ENCODE results near the gene PLEKHA5.

Gene PLEKHA5

DNA sequence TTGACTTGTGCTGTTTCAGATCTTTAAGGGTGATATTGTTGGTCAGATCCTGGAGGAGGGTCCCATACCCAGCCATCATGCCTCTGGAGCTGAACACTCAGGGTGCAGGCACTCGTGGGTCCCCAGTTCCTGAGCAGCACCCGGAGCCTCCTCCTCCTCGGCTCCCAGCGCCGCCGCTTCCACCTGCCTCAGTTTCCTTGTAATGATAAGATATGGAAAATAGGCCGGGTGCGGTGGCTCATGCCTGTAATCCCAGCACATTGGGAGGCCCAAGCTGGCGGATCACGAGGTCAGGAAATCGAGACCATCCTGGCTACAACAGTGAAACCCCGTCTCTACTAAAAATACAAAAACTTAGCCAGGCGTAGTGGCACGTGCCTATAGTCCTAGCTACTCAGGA, 289.6 kb downstream of the PLEKHA5 start:
- no peak for DNase-seq (ENCODE audit: extremely low read depth, low read depth)
- TF ChIP-seq, protein P1, sequence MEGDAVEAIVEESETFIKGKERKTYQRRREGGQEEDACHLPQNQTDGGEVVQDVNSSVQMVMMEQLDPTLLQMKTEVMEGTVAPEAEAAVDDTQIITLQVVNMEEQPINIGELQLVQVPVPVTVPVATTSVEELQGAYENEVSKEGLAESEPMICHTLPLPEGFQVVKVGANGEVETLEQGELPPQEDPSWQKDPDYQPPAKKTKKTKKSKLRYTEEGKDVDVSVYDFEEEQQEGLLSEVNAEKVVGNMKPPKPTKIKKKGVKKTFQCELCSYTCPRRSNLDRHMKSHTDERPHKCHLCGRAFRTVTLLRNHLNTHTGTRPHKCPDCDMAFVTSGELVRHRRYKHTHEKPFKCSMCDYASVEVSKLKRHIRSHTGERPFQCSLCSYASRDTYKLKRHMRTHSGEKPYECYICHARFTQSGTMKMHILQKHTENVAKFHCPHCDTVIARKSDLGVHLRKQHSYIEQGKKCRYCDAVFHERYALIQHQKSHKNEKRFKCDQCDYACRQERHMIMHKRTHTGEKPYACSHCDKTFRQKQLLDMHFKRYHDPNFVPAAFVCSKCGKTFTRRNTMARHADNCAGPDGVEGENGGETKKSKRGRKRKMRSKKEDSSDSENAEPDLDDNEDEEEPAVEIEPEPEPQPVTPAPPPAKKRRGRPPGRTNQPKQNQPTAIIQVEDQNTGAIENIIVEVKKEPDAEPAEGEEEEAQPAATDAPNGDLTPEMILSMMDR (IDR thresholded peaks at IDR 0.05; ENCODE audit: low read depth, low read length) = no peak

DNA sequence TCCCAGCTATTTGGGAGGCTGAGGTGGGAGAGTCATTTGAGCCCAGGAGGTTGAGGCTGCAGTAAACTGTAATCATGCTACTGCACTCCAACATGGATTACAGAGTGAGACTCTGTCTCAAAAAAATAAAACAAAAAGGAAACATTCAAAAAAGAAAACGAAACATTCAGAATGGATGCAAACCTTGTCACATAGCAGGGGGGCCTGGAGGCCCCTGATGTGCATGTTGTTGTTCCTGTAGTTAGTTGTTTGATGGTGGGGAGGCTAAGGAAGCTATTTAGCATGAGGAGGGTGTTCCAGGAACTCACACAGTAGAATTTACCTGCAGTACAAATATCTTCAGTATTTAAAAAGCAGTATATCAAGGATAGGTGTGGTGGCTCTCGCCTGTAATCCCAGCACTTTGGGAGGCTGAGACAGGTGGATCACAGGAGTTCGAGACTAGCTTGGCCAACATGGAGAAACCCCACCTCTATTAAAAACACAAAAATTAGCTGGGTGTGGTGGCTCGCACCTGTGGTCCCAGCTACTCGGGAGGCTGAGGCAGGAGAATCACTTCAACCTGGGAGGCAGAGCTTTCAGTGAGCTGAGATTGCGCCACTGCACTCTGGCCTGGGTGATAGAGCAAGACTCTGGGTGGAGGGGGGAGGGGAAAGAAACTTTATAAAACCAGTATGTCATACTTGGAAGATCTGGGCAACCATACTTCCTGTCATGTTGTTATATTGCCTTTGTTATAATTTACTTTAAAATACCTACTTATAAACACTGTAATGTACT, 292.2 kb downstream of the PLEKHA5 start:
- DNase-seq (ENCODE audit: extremely low read depth, low read depth) = no peak
- TF ChIP-seq, protein P1 (IDR thresholded peaks at IDR 0.05; ENCODE audit: low read depth, low read length) = no peak

DNA sequence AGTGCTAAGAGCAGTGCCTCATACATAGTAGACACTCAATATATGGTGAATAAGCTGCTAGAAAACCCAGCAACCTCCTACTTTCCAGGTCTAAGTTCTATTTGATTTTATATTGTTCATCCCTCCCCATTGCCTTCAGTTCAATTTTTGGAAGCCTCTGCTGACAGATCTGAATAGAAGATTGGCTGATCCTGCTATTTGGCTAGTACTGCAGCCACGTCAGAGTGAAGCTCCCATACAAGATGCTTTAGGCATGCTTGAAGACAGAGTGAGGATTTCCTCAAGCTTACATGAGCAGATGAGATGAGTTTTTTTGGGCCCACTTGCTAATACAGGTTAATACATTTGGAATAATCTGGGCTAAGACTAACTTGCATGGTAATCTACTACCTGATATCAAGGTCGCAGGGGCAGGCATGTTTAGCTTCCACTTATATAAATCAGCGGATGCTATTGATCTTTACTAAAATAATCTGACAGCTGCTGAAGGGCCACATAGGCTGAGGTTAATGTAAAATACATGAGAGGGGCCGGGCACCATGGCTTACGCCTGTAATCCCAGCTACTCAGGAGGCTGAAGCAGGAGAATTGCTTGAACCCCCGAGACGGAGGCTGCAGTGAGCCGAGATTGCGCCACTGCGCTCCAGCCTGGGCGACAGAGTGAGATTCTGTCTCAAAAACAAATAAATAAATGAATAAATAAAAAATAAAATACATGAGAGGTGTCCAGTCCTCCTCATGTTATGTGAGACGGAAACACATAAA, 293.8 kb downstream of the PLEKHA5 start:
- DNase-seq (ENCODE audit: extremely low read depth, low read depth) = no peak
- TF ChIP-seq, protein P1 (IDR thresholded peaks at IDR 0.05; ENCODE audit: low read depth, low read length) = no peak

Data from AG09319 (cell line).